ENCODE data around the gene FRS3. TPM values are rescaled to one million over a fixed set of nuclear protein-coding genes. Genes with fewer than 3 reads are reported as not detected.

FRS3 gene
- total RNA-seq, 1 experiment from 2014 or later = 5.9 TPM

- H4K20me1 ChIP-seq (ENCODE audit: insufficient read depth) = no peaks in the 10 kb centered on the region
- H3K27me3 ChIP-seq (ENCODE audit: insufficient read depth, low read length) = no peaks in the 10 kb centered on the region
- no peak for TF ChIP-seq FOSL1 (IDR thresholded peaks at IDR 0.05; ENCODE audit: low read depth)
- no peak for TF ChIP-seq SIN3A (IDR thresholded peaks at IDR 0.05; ENCODE audit: low read depth)
- no peak for TF ChIP-seq ZNF274 (IDR thresholded peaks at IDR 0.05; ENCODE audit: low read depth, low read length)
- TF ChIP-seq, protein P1, sequence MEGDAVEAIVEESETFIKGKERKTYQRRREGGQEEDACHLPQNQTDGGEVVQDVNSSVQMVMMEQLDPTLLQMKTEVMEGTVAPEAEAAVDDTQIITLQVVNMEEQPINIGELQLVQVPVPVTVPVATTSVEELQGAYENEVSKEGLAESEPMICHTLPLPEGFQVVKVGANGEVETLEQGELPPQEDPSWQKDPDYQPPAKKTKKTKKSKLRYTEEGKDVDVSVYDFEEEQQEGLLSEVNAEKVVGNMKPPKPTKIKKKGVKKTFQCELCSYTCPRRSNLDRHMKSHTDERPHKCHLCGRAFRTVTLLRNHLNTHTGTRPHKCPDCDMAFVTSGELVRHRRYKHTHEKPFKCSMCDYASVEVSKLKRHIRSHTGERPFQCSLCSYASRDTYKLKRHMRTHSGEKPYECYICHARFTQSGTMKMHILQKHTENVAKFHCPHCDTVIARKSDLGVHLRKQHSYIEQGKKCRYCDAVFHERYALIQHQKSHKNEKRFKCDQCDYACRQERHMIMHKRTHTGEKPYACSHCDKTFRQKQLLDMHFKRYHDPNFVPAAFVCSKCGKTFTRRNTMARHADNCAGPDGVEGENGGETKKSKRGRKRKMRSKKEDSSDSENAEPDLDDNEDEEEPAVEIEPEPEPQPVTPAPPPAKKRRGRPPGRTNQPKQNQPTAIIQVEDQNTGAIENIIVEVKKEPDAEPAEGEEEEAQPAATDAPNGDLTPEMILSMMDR (IDR thresholded peaks at IDR 0.05 in 2 of 3, conservative IDR thresholded peaks at IDR 0.05 in 1 of 3; ENCODE audit: borderline replicate concordance in 1 of 3, insufficient read depth in 1 of 3, low read depth in 2 of 3, low read length in 2 of 3) = no peak
- TF ChIP-seq YY1 (IDR thresholded peaks at IDR 0.05; ENCODE audit: extremely low read depth, insufficient replicate concordance, low read depth, low read length) = no peak
- TF ChIP-seq CBX3 (IDR thresholded peaks at IDR 0.05; ENCODE audit: low read depth) = no peak
- H3K27ac ChIP-seq (ENCODE audit: low read depth, low read length) = no peak overlapping the region
- no peaks in the 10 kb centered on the region for H3K79me2 ChIP-seq (ENCODE audit: insufficient read depth, low read length)
- ATAC-seq = no peak
- RAD21 ChIA-PET (ENCODE audit: low non-redundant PET in 1 of 2, low total read pairs in 2 of 2, uncharacterized antibody in 2 of 2, unreplicated experiment in 2 of 2) = no interaction called here
- BruUV-seq (replicated peaks) = no TSS peak
- H3K9me2 ChIP-seq (ENCODE audit: insufficient read depth) = no peaks in the 10 kb centered on the region
- H3K9ac ChIP-seq (ENCODE audit: low read length) = no peak overlapping the region
- H3K4me1 ChIP-seq (ENCODE audit: control insufficient read depth in 1 of 2, insufficient read depth in 2 of 2, low read length in 2 of 2) = peaks cover 0 to 3% of the 10 kb centered on the region in 2 experiments; a peak in 1 of 4 replicates
- no peak overlapping the region for H3K4me2 ChIP-seq (ENCODE audit: low read length)
- H3K9me3 ChIP-seq (ENCODE audit: control insufficient read depth in 1 of 2, insufficient read depth in 1 of 2, low read depth in 1 of 2, low read length in 2 of 2) = no peaks in the 10 kb centered on the region
- CTCF ChIA-PET = no interaction called here
- no peak for DNase-seq (ENCODE audit: low read depth, low spot score)
- no peak overlapping the region for H2AFZ ChIP-seq (ENCODE audit: low read depth, low read length, poor library complexity, severe bottlenecking)
- H3K36me3 ChIP-seq (ENCODE audit: control insufficient read depth in 1 of 2, insufficient read depth in 2 of 2, low read length in 2 of 2) = no peaks in the 10 kb centered on the region
- POLR2A ChIA-PET = no interaction called here
- no peak overlapping the region for H3K4me3 ChIP-seq (replicated peaks in 1 of 2; ENCODE audit: low read depth in 1 of 2, low read length in 2 of 2)
- intact Hi-C loops (cut with micrococcal nuclease) = no loop called here
Observed at GRCh38 chr6:41756354-41756753, 23.3 kb downstream of the FRS3 start.

- Histone ChIP-seq H3K79me2 (ENCODE audit: insufficient read depth, low read length) (no peaks in the 10 kb centered on the region), H3K27me3 (ENCODE audit: insufficient read depth, low read length) (no peaks in the 10 kb centered on the region), H3K9me3 (ENCODE audit: control insufficient read depth in 1 of 2, insufficient read depth in 1 of 2, low read depth in 1 of 2, low read length in 2 of 2) (no peaks in the 10 kb centered on the region), H3K4me2 (ENCODE audit: low read length) (no peak overlapping the region), H4K20me1 (ENCODE audit: insufficient read depth) (no peaks in the 10 kb centered on the region), H3K4me3 (replicated peaks in 1 of 2; ENCODE audit: low read depth in 1 of 2, low read length in 2 of 2) (no peak overlapping the region), H3K27ac (ENCODE audit: low read depth, low read length) (no peak overlapping the region), H2AFZ (ENCODE audit: low read depth, low read length, poor library complexity, severe bottlenecking) (no peak overlapping the region), H3K9me2 (ENCODE audit: insufficient read depth) (no peaks in the 10 kb centered on the region), H3K9ac (ENCODE audit: low read length) (no peak overlapping the region), H3K36me3 (ENCODE audit: control insufficient read depth in 1 of 2, insufficient read depth in 2 of 2, low read length in 2 of 2) (no peaks in the 10 kb centered on the region), H3K4me1 (ENCODE audit: control insufficient read depth in 1 of 2, insufficient read depth in 2 of 2, low read length in 2 of 2) (peaks cover 0 to 3% of the 10 kb centered on the region in 2 experiments; a peak in 1 of 4 replicates)
- BruUV-seq (replicated peaks) = no TSS peak
- TF ChIP-seq ELF1 (IDR thresholded peaks at IDR 0.05; ENCODE audit: borderline replicate concordance, low read depth) (no peak), CEBPB (IDR thresholded peaks at IDR 0.05; ENCODE audit: low read depth) (no peak), SRF (IDR thresholded peaks at IDR 0.05; ENCODE audit: low read depth) (no peak), CBX3 (IDR thresholded peaks at IDR 0.05; ENCODE audit: low read depth) (no peak), EZH2phosphoT487 (IDR thresholded peaks at IDR 0.05; ENCODE audit: borderline replicate concordance) (no peak)
- ATAC-seq = no peak
- RAD21 ChIA-PET (ENCODE audit: low non-redundant PET in 1 of 2, low total read pairs in 2 of 2, uncharacterized antibody in 2 of 2, unreplicated experiment in 2 of 2) = no interaction called here
- no peak for DNase-seq (ENCODE audit: low read depth, low spot score)
- CTCF ChIA-PET = no interaction called here
- intact Hi-C loops (cut with micrococcal nuclease) = no loop called here
- POLR2A ChIA-PET = no interaction called here
Observed at GRCh38 chr6:41755895-41756294, 23.8 kb downstream of the FRS3 start.
